Stimulated activated CD8-positive, alpha-beta memory T cell treated with anti-CD3 and anti-CD28 coated beads, Interleukin-15, amount 100 ng/mL, for 4 hours (primary cell): ENCODE results near the gene ACRBP.

Experiments used
- DNase-seq, 2 donors: peaks; one replicate each; pipeline ENCODE4 v3.0.0-alpha.2; 2020; ENCODE audit warnings: low read depth in 2 of 2

ACRBP gene

GRCh38 chr12:6646276-6647082, 753 bp downstream of the ACRBP start:
- DNase-seq = no peak

DNA sequence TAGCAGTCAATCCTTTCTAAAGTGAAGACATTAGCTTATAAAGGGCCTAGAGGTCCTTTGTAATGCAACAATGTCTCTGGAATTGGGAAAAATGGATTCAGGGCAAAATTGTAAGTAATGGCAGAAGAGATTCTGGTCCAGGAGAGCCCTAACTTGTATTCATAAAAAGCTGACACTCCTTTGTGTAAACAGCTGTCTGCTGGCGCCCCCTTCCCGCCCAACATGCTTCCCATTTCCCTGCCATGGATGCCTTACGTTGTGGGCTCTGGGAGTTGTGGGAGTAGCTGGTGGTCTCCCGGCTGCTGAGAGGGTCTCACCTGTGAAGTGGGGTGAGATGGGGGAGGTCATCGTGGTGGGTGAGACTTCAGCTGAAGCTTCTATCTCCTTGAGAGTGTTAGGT, 2.3 kb downstream of the ACRBP start:
- no peak for DNase-seq

- no peak for DNase-seq
Measured at GRCh38 chr12:6644257-6644596, 3.0 kb downstream of the ACRBP start.

DNA sequence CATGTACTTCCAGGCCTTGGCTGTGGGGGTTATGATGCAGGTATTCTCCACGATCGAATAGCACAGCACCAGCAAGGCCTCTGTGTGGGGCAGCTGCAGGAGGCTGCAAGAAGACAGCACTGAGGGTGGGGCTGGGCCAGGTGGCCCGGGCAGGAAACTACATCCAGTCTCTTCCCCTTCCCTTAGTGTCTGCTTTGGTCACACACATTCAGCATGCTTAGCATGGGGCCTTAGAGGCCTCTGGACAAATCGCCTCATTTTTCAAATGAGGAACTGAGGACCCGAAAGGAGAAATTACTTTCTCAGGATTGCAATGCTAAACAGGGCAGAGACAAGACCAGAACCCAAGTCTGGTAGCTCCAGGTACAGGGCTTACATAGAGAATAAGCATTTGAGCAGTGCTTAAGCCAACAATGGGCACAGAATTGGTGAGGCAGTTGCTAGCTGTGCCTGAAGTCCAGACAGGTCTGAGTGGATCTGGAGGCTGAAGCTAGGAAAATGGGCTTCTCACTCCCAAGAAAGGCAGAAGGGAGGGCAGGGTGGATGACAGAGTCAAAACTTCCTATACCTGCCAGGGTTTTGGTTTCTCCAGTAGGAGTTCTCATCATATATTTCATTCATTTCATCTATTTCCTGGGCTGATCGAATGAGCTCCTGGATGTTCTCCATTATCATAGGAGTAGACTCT, 3.5 kb downstream of the ACRBP start:
- no peak for DNase-seq

DNA sequence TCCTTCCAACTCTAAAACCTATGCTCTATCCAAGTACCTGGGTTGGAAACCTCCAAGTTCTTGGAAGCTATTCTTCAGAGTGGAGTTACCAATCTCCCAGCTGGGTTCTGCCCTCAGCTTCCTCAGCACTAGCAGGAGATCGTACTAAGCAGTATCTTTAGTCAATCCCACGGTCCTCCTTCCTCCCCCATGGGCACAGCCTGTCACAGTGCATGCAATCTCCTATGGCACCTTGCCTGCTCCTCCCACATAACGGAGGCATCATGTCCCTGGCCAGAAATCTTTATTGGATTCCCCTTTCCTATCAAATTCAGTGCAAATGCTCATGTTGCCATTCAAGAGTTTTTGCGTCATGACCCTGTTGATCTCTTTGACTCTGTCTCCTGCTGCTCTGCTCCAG, 6.1 kb downstream of the ACRBP start:
- no peak for DNase-seq

GRCh38 chr12:6640497-6640896, 6.7 kb downstream of the ACRBP start:
- no peak for DNase-seq

DNA sequence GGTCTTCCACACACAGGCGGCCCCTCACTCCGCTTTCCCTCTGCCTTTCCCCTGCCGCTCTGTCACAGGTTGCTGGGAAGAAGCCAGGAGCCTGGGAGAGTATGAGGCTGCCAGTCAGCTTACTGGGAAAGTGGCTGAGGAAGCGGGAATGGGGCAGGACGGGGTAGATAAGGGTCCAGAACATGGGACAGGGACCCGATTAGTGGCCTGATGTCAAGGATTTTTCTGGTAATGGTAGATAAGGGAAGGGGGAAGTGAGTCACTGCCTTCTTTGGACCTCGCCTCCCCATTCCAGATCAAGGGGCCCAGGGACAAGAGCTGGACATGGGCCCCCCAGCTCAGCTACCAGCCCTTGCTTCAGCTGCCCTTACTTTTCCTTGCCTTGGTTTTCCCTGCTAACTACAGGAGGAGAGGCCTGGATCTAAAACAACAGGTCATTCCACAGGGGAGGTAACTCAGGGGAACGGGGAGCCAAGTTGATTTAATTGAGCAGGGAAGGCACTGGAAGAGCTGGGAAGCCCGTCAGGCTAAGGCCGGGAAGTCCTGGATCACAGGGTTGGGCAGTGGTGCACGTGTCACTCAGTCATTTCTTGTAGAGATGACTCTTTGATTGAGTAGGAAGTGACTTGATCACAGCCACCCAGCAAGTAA, 8.0 kb downstream of the ACRBP start:
- DNase-seq = no peak

DNA sequence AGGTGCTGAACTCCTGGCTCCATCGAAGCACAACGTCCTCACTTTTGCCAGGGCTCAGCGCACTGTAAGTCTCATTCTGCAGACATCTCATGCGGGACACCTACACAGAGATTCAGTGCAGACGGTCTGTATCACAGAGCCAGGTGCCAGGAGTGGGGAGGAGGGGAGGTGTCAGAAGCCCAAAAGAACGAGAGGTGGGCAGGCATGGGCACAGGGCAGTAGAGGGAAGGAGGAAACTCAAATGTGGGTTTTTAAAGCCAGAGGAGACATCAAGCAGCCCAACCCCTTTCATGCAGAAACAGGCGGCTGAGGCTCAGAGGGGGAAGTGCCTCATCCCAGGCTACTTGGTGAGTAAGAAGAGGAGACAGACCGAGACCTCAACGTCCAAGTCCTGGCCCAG, 8.9 kb downstream of the ACRBP start:
- DNase-seq = no peak

DNA sequence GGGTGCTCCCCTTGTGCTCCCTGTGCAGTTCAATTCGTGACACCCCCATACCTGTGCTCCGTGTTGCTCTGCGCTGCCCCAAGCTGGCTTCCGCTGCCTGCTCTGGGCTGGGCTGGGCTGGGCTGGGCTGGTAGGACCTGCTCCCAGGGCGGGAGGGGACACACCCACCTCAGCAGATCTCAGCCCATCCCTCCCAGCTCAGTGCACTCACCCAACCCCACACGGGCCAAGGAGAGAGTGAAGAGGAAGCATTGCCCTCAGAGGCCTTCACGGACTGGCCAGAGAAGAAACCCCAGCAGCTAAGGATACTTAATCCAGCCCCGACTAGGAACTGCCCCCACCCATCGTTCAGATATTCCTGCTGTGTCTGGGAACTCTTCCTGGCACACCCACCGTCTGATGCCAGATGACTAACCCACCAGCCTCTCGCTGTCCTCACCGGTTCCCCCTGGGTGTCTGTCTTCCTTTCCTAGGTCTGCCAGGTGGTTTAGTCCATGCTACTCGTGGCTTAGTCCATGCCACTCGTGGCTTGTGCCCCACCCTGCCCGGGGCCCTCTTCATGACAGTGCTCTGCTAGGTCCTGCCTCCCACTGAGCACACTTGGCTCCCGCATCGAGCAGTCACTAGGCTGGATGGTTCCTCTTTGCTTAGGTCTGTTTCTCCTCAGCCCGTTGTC, 11.2 kb downstream of the ACRBP start, which contains the start of gene LPAR5:
LPAR5 (minus strand) TSS at position 104 of the 676 bp plus-strand sequence. CDS start 14,711 bp downstream, outside the sequence.
- no peak for DNase-seq

GRCh38 chr12:6635375-6635855, 11.8 kb downstream of the ACRBP start:
- peak; percentile 50 to 64 for DNase-seq

DNA sequence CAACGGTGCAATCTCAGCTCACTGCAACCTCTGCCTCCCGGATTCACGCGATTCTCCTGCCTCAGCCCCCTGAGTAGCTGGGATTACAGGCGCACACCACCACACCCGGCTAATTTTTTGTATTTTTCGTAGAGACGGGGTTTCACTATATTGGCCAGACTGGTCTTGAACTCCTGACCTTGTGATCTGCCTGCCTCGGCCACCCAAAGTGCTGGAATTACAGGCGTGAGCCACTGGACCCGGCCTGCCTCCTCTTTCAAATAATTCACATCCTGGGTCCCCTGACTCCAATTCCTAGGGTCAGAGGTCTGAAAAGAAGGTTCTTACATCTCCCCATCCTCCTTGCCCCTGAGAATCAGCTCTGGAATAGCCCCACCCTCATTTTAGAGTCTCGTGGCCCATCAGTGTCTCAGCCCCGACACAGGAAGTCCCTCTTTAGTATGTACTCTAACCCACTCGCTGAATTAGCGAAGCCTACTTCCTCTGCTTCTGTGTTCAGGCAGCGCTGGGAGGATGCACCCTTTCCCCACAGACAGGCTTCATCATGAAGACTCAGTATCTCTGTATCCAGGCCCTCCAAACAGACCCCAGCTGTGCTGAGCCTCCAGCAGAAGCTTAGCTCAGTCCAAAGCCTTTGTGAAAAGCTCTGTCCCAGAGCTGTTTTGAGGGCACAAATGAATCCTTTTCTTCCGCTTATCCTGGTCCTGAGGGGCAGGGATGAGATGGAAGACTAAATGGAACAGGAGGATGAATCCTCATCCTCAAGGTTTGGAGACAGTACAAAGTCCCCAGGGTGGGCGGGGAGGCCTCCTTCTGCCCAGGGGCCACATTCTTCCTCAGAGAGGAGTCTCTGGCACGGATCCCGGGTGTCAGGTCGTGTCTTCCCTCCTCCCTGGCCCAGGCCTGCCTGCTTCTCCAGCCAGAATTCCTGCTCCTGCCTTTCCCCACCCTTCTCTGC, 14.9 kb downstream of the ACRBP start:
- peak in 1 of 2 donors; percentile 41 for DNase-seq

- DNase-seq = no peak
Measured at GRCh38 chr12:6631549-6631961, 15.7 kb downstream of the ACRBP start.

DNA sequence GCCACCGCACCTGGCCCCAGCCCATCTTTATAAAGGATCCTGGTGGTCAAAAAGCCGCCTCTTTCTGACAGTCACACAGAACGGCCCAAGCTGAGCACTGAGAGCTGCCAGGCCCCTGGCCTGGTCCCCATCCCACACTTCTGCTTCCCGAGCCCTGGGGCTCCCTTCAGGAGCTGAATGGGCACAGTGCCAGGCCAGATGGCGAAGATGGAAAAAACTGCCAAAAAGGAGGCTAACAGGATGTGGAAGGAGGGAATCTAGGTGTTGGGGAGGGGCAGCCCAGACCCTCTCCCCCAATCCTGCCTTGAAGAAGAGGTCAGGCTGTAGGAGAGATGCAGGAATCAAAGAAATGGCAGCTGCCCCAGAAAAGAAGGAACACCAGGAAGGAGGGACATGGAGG, 16.5 kb downstream of the ACRBP start:
- DNase-seq = no peak

DNA sequence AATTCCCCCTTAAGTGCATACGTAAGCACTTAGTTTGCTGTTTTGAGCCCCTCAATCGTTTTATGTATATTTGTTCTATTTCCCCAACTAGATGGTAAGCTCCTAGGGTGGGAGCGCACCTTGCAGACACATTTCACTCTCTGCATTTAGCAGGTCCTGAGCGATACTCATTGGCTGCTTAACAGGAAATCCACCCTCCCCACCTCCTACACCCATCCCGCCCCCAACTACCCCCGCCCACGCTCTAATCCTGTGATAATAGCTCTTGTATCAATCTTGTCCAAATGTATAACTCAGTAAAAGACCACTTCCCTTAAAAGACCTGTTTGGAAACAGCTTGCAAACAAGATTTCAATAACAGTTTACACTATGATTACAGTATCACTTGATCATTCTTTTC, 19.6 kb downstream of the ACRBP start:
- peak in 1 of 2 donors; percentile 30 for DNase-seq

GRCh38 chr12:6626654-6627283, 20.5 kb downstream of the ACRBP start:
- DNase-seq = no peak

DNA sequence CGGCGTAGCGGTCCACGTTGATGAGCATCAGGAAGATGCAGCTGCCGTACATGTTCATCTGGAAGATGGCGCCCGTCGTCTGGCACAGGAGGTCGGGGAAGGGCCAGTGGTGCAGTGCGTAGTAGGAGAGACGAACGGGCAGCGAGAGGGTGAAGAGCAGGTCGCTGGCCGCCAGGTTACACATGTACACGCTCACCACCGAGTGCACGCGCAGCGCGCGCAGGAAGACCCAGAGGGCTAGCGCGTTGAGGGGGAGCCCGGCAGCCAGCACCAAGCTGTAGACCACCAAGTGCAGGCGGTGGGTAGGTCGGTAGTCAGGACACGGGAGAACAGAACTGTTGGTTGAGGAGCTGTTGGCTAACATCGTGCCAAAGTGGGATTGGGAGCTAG, 26.4 kb downstream of the ACRBP start:
- no peak for DNase-seq

DNA sequence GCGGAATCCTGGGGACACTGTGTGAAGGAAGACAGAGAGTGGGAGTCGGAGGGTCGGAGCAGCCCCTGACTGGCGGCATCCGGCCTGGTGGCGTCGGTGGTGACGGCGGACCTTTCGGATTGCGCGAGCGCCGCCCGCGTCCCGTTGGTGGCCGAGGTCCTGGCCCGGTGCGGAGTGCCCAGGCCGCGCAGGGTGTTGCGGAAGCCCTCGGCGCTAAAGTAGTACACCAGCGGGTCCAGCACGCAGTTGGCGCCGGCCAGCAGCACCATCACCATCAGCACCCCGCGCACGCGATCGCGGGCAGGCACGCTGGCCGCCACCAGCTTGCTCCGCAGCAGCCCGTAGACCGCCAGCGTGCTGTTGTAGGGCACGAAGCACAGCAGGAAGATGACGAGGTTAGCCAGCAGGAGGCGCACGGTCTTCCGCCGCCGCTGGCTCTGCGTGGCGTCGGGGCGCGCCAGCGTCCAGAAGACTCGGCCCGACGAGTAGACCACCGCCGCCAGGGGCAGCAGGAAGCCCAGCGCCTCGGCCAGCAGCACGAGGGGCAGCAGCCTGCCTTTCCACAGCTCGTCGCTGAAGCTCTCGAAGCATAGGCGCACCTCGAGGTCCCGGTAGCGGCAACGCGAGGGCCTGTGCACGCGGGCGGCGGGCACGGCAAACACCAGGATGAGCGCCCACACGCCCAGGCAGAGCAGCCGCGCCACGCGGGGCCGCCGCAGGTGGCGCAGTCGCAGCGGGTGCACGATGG, 26.9 kb downstream of the ACRBP start:
- DNase-seq = no peak

DNA sequence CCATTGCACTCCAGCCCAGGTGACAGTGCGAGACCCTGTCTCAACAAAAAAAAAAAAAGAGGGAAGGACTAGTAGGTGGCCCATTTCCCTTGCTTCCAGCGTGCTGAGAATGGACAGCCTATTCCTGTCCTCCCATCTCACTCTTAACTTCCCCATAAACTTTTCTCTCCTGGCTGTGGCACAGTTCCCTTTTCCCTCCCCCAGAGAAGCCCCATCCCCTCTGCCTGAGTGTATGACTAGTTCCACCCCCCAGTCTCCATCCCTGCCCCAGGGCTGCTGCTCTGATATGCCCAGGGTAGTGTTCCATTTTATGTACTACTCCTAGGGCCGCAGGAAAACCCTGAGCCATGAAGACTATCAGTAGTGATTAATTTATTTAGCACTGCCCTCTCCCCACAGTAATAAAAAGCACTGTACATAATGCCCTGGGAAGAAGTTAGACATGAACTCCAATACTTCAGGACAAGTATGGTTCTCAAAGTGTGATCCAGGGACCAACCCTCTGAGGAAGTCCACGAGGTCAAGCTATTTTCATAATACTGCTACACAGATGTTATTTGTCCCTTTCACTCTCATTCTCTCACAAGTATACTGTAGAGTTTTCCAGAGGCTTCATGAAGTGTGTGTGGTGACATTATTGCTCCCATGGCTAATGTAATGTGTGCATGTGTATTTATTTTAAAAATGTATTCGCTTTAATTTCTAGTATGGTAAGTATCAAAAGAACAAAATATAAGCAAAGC, 28.6 kb downstream of the ACRBP start:
- DNase-seq = no peak

- DNase-seq = no peak
Measured at GRCh38 chr12:6615802-6616201, 31.4 kb downstream of the ACRBP start.
